Vagina (tissue), 2 donors: ENCODE measurements around the gene CALML5. TPM values are rescaled to one million over a fixed set of nuclear protein-coding genes. Genes with fewer than 3 reads are reported as not detected.
A peak's percentile ranks its signal among the peaks of the same experiment; 100 is the strongest.

Experiments used
- DNase-seq, 2 donors: peaks; one replicate each; pipeline ENCODE4 v3.0.0-alpha.2; 2017; ENCODE audit errors: extremely low spot score in 2 of 2
- H3K27ac ChIP-seq: fragments of 200-600 bp; sonication (generic); one replicate; pipeline ENCODE4 v1.5.1; 2019
- H3K27me3 ChIP-seq: fragments of 200-600 bp; sonication (generic); one replicate; pipeline ENCODE4 v1.5.1; 2019
- H3K36me3 ChIP-seq, 2 donors: fragments of 200-600 bp; sonication (generic); one replicate each; pipeline ENCODE4 v1.5.1; 2017 to 2019
- H3K4me1 ChIP-seq: fragments of 200-600 bp; sonication (generic); one replicate; pipeline ENCODE4 v1.5.1; 2019
- H3K4me3 ChIP-seq, 2 donors: fragments of 200-600 bp; sonication (generic); 1 replicate in 1 of 2; 2 replicates in 1 of 2; pipeline ENCODE4 v1.5.1; 2016 to 2019
- H3K9me3 ChIP-seq: fragments of 200-600 bp; sonication (generic); one replicate; pipeline ENCODE4 v1.5.1; 2019
- CTCF ChIP-seq, 3 experiments: fragments of 450-650 bp in 2 of 3; fragments of 200-600 bp in 1 of 3; sonication (generic) in 1 of 3; IDR thresholded peaks; one replicate each; pipeline ENCODE4 v1.5.1; 2017 to 2019; ENCODE audit warnings: antibody characterized with exemption in 3 of 3, mild to moderate bottlenecking in 2 of 3, moderate library complexity in 2 of 3
- POLR2A ChIP-seq, 2 donors: fragments of 450-650 bp; IDR thresholded peaks; one replicate each; pipeline ENCODE4 v1.6.1; 2017; ENCODE audit warnings: antibody characterized with exemption in 2 of 2, mild to moderate bottlenecking in 2 of 2, moderate library complexity in 2 of 2
- POLR2AphosphoS5 ChIP-seq, 2 donors: sonication (generic); formaldehyde crosslinking; IDR thresholded peaks; one replicate each; pipeline ENCODE4 v1.9.0; 2017; ENCODE audit warnings: antibody characterized with exemption in 2 of 2, mild to moderate bottlenecking in 2 of 2, low read depth in 1 of 2; ENCODE audit not compliant: insufficient read depth in 1 of 2
- intact Hi-C: fragments of 100-400 bp; cut with DNase I; formaldehyde crosslinking; loops from one replicate; pipeline ENCODE4 v1.15.1; 2023
- total RNA-seq: library from RNA; depleted of rRNA; stranded (reverse); fragments of >200 nt; gene quantifications from one replicate; pipeline ENCODE4 v1.2.3, GENCODE V29; 2016

The CALML5 gene
- total RNA-seq, 1 donor from 2014 or later, result 102 TPM

- Histone ChIP-seq H3K4me3 (no peak overlapping the region), H3K4me1 (peaks cover 50% of the 10 kb centered on the region), H3K27ac (peak overlapping the region; percentile 72), H3K9me3 (no peaks in the 10 kb centered on the region), H3K27me3 (no peaks in the 10 kb centered on the region), H3K36me3 (no peaks in the 10 kb centered on the region)
- intact Hi-C loops, result no loop called here
- no peak for TF ChIP-seq CTCF (IDR thresholded peaks at IDR 0.05)
- TF ChIP-seq POLR2A (IDR thresholded peaks at IDR 0.05), result no peak
- TF ChIP-seq POLR2AphosphoS5 (IDR thresholded peaks at IDR 0.05; ENCODE audit: insufficient read depth in 1 of 2, low read depth in 1 of 2), result no peak
- DNase-seq, result no peak
These were observed 32.2 kb downstream of the CALML5 start for GRCh38 chr10:5467207-5467535.

- no peak for DNase-seq
- H3K4me3 ChIP-seq, result no peak overlapping the region
- H3K27ac ChIP-seq, result peak overlapping the region; percentile 72
These were observed 32.7 kb downstream of the CALML5 start for GRCh38 chr10:5466451-5467206.

GRCh38 chr10:5465976-5466450 lies 33.4 kb downstream of the CALML5 start:
- Histone ChIP-seq H3K27ac (peak overlapping the region; percentile 72), H3K4me1 (peaks cover 59% of the 10 kb centered on the region), H3K9me3 (no peaks in the 10 kb centered on the region), H3K27me3 (no peaks in the 10 kb centered on the region), H3K36me3 (no peaks in the 10 kb centered on the region), H3K4me3 (no peak overlapping the region)
- intact Hi-C loops, result no loop called here
- no peak for TF ChIP-seq POLR2A (IDR thresholded peaks at IDR 0.05)
- no peak for TF ChIP-seq CTCF (IDR thresholded peaks at IDR 0.05)
- TF ChIP-seq POLR2AphosphoS5 (IDR thresholded peaks at IDR 0.05; ENCODE audit: insufficient read depth in 1 of 2, low read depth in 1 of 2), result no peak
- DNase-seq, result no peak

More at GRCh38 chr10:5466451-5467206, 32.7 kb downstream of the CALML5 start:
- H3K4me1 ChIP-seq, result peaks cover 55% of the 10 kb centered on the region
- no peaks in the 10 kb centered on the region for H3K36me3 ChIP-seq
- H3K9me3 ChIP-seq, result no peaks in the 10 kb centered on the region
- intact Hi-C loops, result no loop called here
- no peak for TF ChIP-seq POLR2A (IDR thresholded peaks at IDR 0.05)
- TF ChIP-seq POLR2AphosphoS5 (IDR thresholded peaks at IDR 0.05; ENCODE audit: insufficient read depth in 1 of 2, low read depth in 1 of 2), result peak; percentile 26 to 72
- TF ChIP-seq CTCF (IDR thresholded peaks at IDR 0.05), result no peak
- no peaks in the 10 kb centered on the region for H3K27me3 ChIP-seq

GRCh38 chr10:5464546-5464945 lies 34.8 kb downstream of the CALML5 start:
- no peaks in the 10 kb centered on the region for H3K9me3 ChIP-seq
- no peak for DNase-seq
- no peak for TF ChIP-seq POLR2A (IDR thresholded peaks at IDR 0.05)
- no peak for TF ChIP-seq CTCF (IDR thresholded peaks at IDR 0.05)
- no peak for TF ChIP-seq POLR2AphosphoS5 (IDR thresholded peaks at IDR 0.05; ENCODE audit: insufficient read depth in 1 of 2, low read depth in 1 of 2)
- H3K27me3 ChIP-seq, result no peaks in the 10 kb centered on the region
- H3K4me1 ChIP-seq, result peaks cover 59% of the 10 kb centered on the region
- H3K36me3 ChIP-seq, result no peaks in the 10 kb centered on the region
- intact Hi-C loops, result no loop called here
- no peak overlapping the region for H3K27ac ChIP-seq
- H3K4me3 ChIP-seq, result no peak overlapping the region

- Histone ChIP-seq H3K4me1 (peaks cover 43% of the 10 kb centered on the region), H3K36me3 (peaks cover 0 to 11% of the 10 kb centered on the region in 2 donors)
These were observed 36.5 kb downstream of the CALML5 start for GRCh38 chr10:5462841-5463293.

More at GRCh38 chr10:5462841-5463293, 36.5 kb downstream of the CALML5 start:
- Histone ChIP-seq H3K4me3 (no peak overlapping the region), H3K27ac (no peak overlapping the region), H3K27me3 (no peaks in the 10 kb centered on the region), H3K9me3 (no peaks in the 10 kb centered on the region)
- TF ChIP-seq CTCF (IDR thresholded peaks at IDR 0.05), result no peak
- TF ChIP-seq POLR2AphosphoS5 (IDR thresholded peaks at IDR 0.05; ENCODE audit: insufficient read depth in 1 of 2, low read depth in 1 of 2), result no peak
- no peak for TF ChIP-seq POLR2A (IDR thresholded peaks at IDR 0.05)
- no peak for DNase-seq
- intact Hi-C loops, result no loop called here
